K562 (cell line): Measurements from ENCODE around the gene LRPAP1. TPM values are rescaled to one million over a fixed set of nuclear protein-coding genes. Genes with fewer than 3 reads are reported as not detected.

Experiments used
- ATAC-seq: fragments of 200-7000 bp; cut with Tn5 transposase; 3 replicates; pipeline ENCODE4 v1.9.1; 2020; ENCODE audit warnings: moderate library complexity
- BruUV-seq: library from RNA; stranded (reverse); fragments of 400-500 nt; replicated peaks from 2 replicates; lab custom pipeline; 2021; lab: Mats Ljungman, UMichigan
- CTCF ChIA-PET: fragments of 300-600 bp; formaldehyde crosslinking; extraction: SDS; loops from one replicate; lab custom pipeline; 2021; ENCODE audit warnings: low intra/inter-chr PET ratio; lab: Yijun Ruan, JAX
- POLR2A ChIA-PET: fragments of 300-600, 350-650 bp; sonication (Branson Sonifier 250); formaldehyde crosslinking; extraction: SDS; loops from one replicate; lab custom pipeline; 2021; ENCODE audit warnings: antibody characterized with exemption, inconsistent platforms; lab: Yijun Ruan, JAX
- DNase-seq, 4 experiments: peaks; one replicate each; pipeline versions ENCODE4 v3.0.0 to v3.0.0-alpha.2; 2011 to 2018; ENCODE audit warnings: low spot score in 3 of 4, mixed read lengths in 3 of 4; ENCODE audit errors: extremely low read depth in 1 of 4
- FAIRE-seq: peaks from 2 replicates; lab custom pipeline; 2011; peaks lifted over from hg19 to GRCh38; lab: Jason Lieb, UNC
- H2AFZ ChIP-seq: 2 replicates; pipeline ENCODE4 v1.6.0; 2011; ENCODE audit warnings: low read depth, low read length, control low read depth, inconsistent platforms
- H3K27ac ChIP-seq: fragments of 200-600 bp; 3 replicates; pipeline ENCODE4 v1.8.0; 2011; ENCODE audit warnings: low read depth, mild to moderate bottlenecking, control low read depth, inconsistent platforms, low read length, moderate library complexity, mixed read lengths; ENCODE audit errors: extremely low read depth
- H3K27me3 ChIP-seq, 2 experiments: fragments of 300-600 bp in 1 of 2; 2 replicates in 1 of 2; 3 replicates in 1 of 2; pipeline versions ENCODE4 v1.6.0 to v1.8.0; 2011; ENCODE audit warnings: inconsistent platforms in 2 of 2, low read length in 2 of 2, mild to moderate bottlenecking in 1 of 2, mixed read lengths in 1 of 2, moderate library complexity in 1 of 2; ENCODE audit not compliant: control insufficient read depth in 2 of 2, insufficient read depth in 2 of 2
- H3K36me3 ChIP-seq: fragments of 300-600 bp; 3 replicates; pipeline ENCODE4 v1.8.0; 2011; ENCODE audit warnings: mild to moderate bottlenecking, low read length, inconsistent platforms; ENCODE audit not compliant: control insufficient read depth, insufficient read depth
- H3K4me1 ChIP-seq, 2 experiments: fragments of 200-600 bp in 1 of 2; replicated peaks in 1 of 2; 2 replicates in 1 of 2; 3 replicates in 1 of 2; pipeline versions ENCODE4 v1.5.1 to v1.8.0; 2011; ENCODE audit warnings: inconsistent platforms in 2 of 2, low read length in 2 of 2, mild to moderate bottlenecking in 1 of 2, mixed read lengths in 1 of 2, moderate library complexity in 1 of 2; ENCODE audit not compliant: control insufficient read depth in 2 of 2, insufficient read depth in 2 of 2
- H3K4me2 ChIP-seq: 2 replicates; pipeline ENCODE4 v1.6.1; 2011; ENCODE audit warnings: low read length, control low read depth, inconsistent platforms, mixed read lengths; ENCODE audit not compliant: insufficient read depth
- H3K4me3 ChIP-seq: fragments of 200-600 bp; sonication (generic), shearing (Covaris generic); 2 replicates; pipeline ENCODE4 v1.5.1; 2016; ENCODE audit warnings: control low read depth, inconsistent platforms
- H3K79me2 ChIP-seq: fragments of 200-600 bp; 3 replicates; pipeline ENCODE4 v1.8.0; 2011; ENCODE audit warnings: low read length, inconsistent platforms; ENCODE audit not compliant: control insufficient read depth, insufficient read depth
- H3K9ac ChIP-seq, 2 experiments: 2 replicates each; pipeline versions ENCODE4 v1.6.0 to v1.6.1; 2011; ENCODE audit warnings: low read depth in 2 of 2, low read length in 2 of 2, control low read depth in 1 of 2, inconsistent platforms in 1 of 2, mild to moderate bottlenecking in 1 of 2, mixed read lengths in 1 of 2; ENCODE audit not compliant: insufficient read depth in 1 of 2
- H3K9me1 ChIP-seq: one replicate; pipeline ENCODE4 v1.6.0; 2011; ENCODE audit warnings: inconsistent platforms, mild to moderate bottlenecking, low read length, moderate library complexity; ENCODE audit not compliant: control insufficient read depth, insufficient read depth
- H3K9me3 ChIP-seq: replicated peaks from 2 replicates; pipeline ENCODE4 v1.5.1; 2011; ENCODE audit warnings: low read depth, low read length, inconsistent platforms; ENCODE audit not compliant: control insufficient read depth, insufficient read depth
- H4K20me1 ChIP-seq: replicated peaks from 2 replicates; pipeline ENCODE4 v1.6.1; 2011; ENCODE audit warnings: low read length, inconsistent platforms, mixed read lengths; ENCODE audit not compliant: control insufficient read depth, insufficient read depth
- MEF2D ChIP-seq: conservative IDR thresholded peaks from 2 replicates; pipeline ENCODE4 v1.6.1; 2016; ENCODE audit warnings: low read depth, missing genetic modification characterization, missing compliant biosample characterization
- POLR2G ChIP-seq: fragments of 200-400 bp; formaldehyde crosslinking; IDR thresholded peaks from 2 replicates; pipeline ENCODE4 v1.6.1; 2017; ENCODE audit warnings: low read depth, mild to moderate bottlenecking, antibody characterized with exemption, low read length, moderate library complexity
- RBFOX2 ChIP-seq: fragments of 200-400 bp; formaldehyde crosslinking; IDR thresholded peaks from 2 replicates; pipeline ENCODE4 v1.6.1; 2017; ENCODE audit warnings: low read depth, mild to moderate bottlenecking, low read length, moderate library complexity
- SMC3 ChIP-seq: conservative IDR thresholded peaks from 2 replicates; pipeline ENCODE4 v1.6.1; 2011; ENCODE audit warnings: low read depth, low read length, improper control_type of control experiment; ENCODE audit not compliant: insufficient read depth
- U2AF2 ChIP-seq: fragments of 200-400 bp; formaldehyde crosslinking; optimal IDR thresholded peaks from 2 replicates; pipeline ENCODE3; 2017; ENCODE audit warnings: low read depth, mild to moderate bottlenecking, low read length
- ZBTB33 ChIP-seq: sonication (generic); formaldehyde crosslinking; IDR thresholded peaks from 2 replicates; pipeline ENCODE4 v1.8.1; 2023; ENCODE audit warnings: mild to moderate bottlenecking, missing genetic modification reagents
- WGBS: fragments of 100-300 bp; shearing (Covaris generic); methylation state at CpG from one replicate; pipeline ENCODE4 v1.1.6; 2016; ENCODE audit warnings: low coverage, mixed read lengths; ENCODE audit not compliant: insufficient coverage; ENCODE audit errors: missing lambda C conversion rate; 5-methylcytosine and 5-hydroxymethylcytosine counted together
- in situ Hi-C: fragments of 300-500 bp; cut with MboI; formaldehyde crosslinking; loops from 4 replicates; pipeline ENCODE4 v1.15.0; 2018; ENCODE audit warnings: inconsistent platforms, mixed read lengths
- intact Hi-C: fragments of 100-400 bp; cut with micrococcal nuclease; formaldehyde crosslinking; loops from 2 replicates; pipeline ENCODE4 v1.14.2; 2022
- polyA plus RNA-seq, 8 experiments: library from polyadenylated mRNA; depleted of rRNA in 4 of 8; stranded (reverse) in 5 of 8; unstranded in 3 of 8; fragments of >200 nt; fragmentation: Nextera tagmentation in 2 of 8; fragmentation: Illumina TruSeq in 1 of 8; extraction: Ambion mirVana in 2 of 8; extraction: Trizol in 1 of 8; gene quantifications; 2 replicates each; pipeline versions ENCODE4 v1.2.1 to v1.2.3, GENCODE V29; 2011 to 2014; ENCODE audit warnings: inconsistent platforms in 1 of 8, missing spikeins in 1 of 8
- total RNA-seq, 7 experiments: library from RNA; depleted of rRNA in 6 of 7; stranded (reverse); fragments of >200 nt in 6 of 7; fragmentation: Illumina TruSeq in 2 of 7; extraction: Trizol in 2 of 7; gene quantifications; 2 replicates each; pipeline versions ENCODE4 v1.2.1 to v1.2.3, GENCODE V29; 2011 to 2021; ENCODE audit warnings: low replicate concordance in 1 of 7

Gene LRPAP1
- total and polyA plus RNA-seq, 9 of the 15 experiments (the other 6 are each of a cell fraction or from before 2014, with no cell fraction given), result 1.1 to 75.5 (median 41.8) TPM

GRCh38 chr4:3530663-3531254 lies 1.5 kb downstream of the LRPAP1 start:
- Histone ChIP-seq H3K36me3 (peaks cover 25% of the 10 kb centered on the region; the same call in 2 of the 3 replicates), H3K27ac (no peak overlapping the region), H3K9me3 (no peaks in the 10 kb centered on the region), H3K9me1 (no peaks in the 10 kb centered on the region), H4K20me1 (peaks cover 28% of the 10 kb centered on the region), H2AFZ (no peak overlapping the region), H3K4me3 (peak overlapping the region; percentile 86; the same call in 1 of the 2 replicates), H3K79me2 (peaks cover 39% of the 10 kb centered on the region), H3K9ac (peak overlapping the region; percentile 78 to 85; a peak in 2 of 4 replicates), H3K4me2 (peak overlapping the region; percentile 95; the same call in 1 of the 2 replicates), H3K27me3 (peaks cover 5 to 15% of the 10 kb centered on the region in 2 experiments; a peak in 3 of 5 replicates), H3K4me1 (peaks cover 9 to 54% of the 10 kb centered on the region in 2 experiments; a peak in 4 of 5 replicates)
- CTCF ChIA-PET, result no interaction called here
- in situ Hi-C loops, result no loop called here
- intact Hi-C loops, result no loop called here
- 90% methylated on average over 15 of the region's 18 CpGs for WGBS
- FAIRE-seq (no peak), DNase-seq (no peak), ATAC-seq (no peak)
- POLR2A ChIA-PET, result no interaction called here
- peak; percentile 31; the same call in 1 of the 2 replicates for TF ChIP-seq POLR2G
- TF ChIP-seq SMC3, result no peak
- no peak for TF ChIP-seq U2AF2
- no peak for TF ChIP-seq MEF2D
- peak; percentile 47; the same call in 1 of the 2 replicates for TF ChIP-seq ZBTB33
- TF ChIP-seq RBFOX2, result peak; percentile 52
- no TSS peak for BruUV-seq
